Suppressor macrophage treated with lipopolysaccharide for 1 hour (primary cell): ENCODE results near the gene FBF1.
"Not testable (repeated sequence)": the region's sequence is repeated elsewhere in the genome, so short reads cannot be mapped to it uniquely, and the experiment has no call there.

Experiments used
- DNase-seq, 3 donors: peaks; one replicate each; pipeline ENCODE4 v3.0.0-alpha.2; 2020 to 2022

Gene FBF1

GRCh38 chr17:75940727-75941441, at the start of gene FBF1:
Gene FBF1, minus strand, starts transcription at chr17:75941042. Its CDS starts 2,893 bp downstream, at chr17:75938149.
- DNase-seq = peak; percentile 97 to 98 (median 98)

- DNase-seq = no peak
Observed at GRCh38 chr17:75987041-75987440, 46.2 kb upstream of the FBF1 start.

- DNase-seq = no peak
Observed at GRCh38 chr17:75985986-75986385, 45.1 kb upstream of the FBF1 start.

GRCh38 chr17:75983501-75984181, 42.8 kb upstream of the FBF1 start:
- peak; percentile 51 to 70 (median 53) for DNase-seq

- DNase-seq = no peak
Observed at GRCh38 chr17:75981019-75981615, 40.3 kb upstream of the FBF1 start.

- peak in 2 of 3 donors; percentile 15 to 38 for DNase-seq
Observed at GRCh38 chr17:75980188-75981018, 39.6 kb upstream of the FBF1 start.

GRCh38 chr17:75979705-75980187, 38.9 kb upstream of the FBF1 start:
- peak in 1 of 3 donors; percentile 55 for DNase-seq

GRCh38 chr17:75978938-75979704, 38.3 kb upstream of the FBF1 start, which contains the start of the genes ACOX1 and TEN1:
Gene ACOX1, minus strand, starts transcription at chr17:75979166. Its CDS starts 93 bp downstream, at chr17:75979073.
Gene TEN1, plus strand, starts transcription at chr17:75979240. Its CDS starts 6,953 bp downstream, at chr17:75986193.
- DNase-seq = peak; percentile 95 to 97 (median 96)

GRCh38 chr17:75976175-75976848, 35.5 kb upstream of the FBF1 start:
- no peak for DNase-seq

GRCh38 chr17:75975757-75976174, 34.9 kb upstream of the FBF1 start:
- DNase-seq = no peak

GRCh38 chr17:75975187-75975586, 34.3 kb upstream of the FBF1 start:
- not testable (repeated sequence) for DNase-seq

GRCh38 chr17:75970626-75971025, 29.8 kb upstream of the FBF1 start:
- no peak for DNase-seq

GRCh38 chr17:75970011-75970523, 29.2 kb upstream of the FBF1 start:
- peak; percentile 42 to 66 (median 63) for DNase-seq

GRCh38 chr17:75969044-75969443, 28.2 kb upstream of the FBF1 start:
- not testable (repeated sequence) for DNase-seq

GRCh38 chr17:75965468-75965867, 24.6 kb upstream of the FBF1 start:
- DNase-seq = no peak

- DNase-seq = peak in 1 of 3 donors; percentile 7
Observed at GRCh38 chr17:75959839-75960511, 19.1 kb upstream of the FBF1 start.

- no peak for DNase-seq
Observed at GRCh38 chr17:75959051-75959838, 18.4 kb upstream of the FBF1 start.

GRCh38 chr17:75950855-75951554, 10.2 kb upstream of the FBF1 start:
- peak in 1 of 3 donors; percentile 10 for DNase-seq

GRCh38 chr17:75950421-75950820, 9.6 kb upstream of the FBF1 start:
- DNase-seq = peak in 1 of 3 donors; percentile 5
